H9 (cell line): ENCODE results near the gene ATP12A. TPM values are rescaled to one million over a fixed set of nuclear protein-coding genes. Genes with fewer than 3 reads are reported as not detected.

ENCODE experiments used
- DNase-seq: peaks from one replicate; pipeline ENCODE4 v3.0.0-alpha.2; 2017
- H2AFZ ChIP-seq: one replicate; pipeline ENCODE4 v1.6.1; 2013; ENCODE audit warnings: mild to moderate bottlenecking, low read length, control low read depth, moderate library complexity
- H2AK5ac ChIP-seq: 2 replicates; pipeline ENCODE4 v1.6.1; 2013; ENCODE audit warnings: low read length, control low read depth, mixed read lengths; ENCODE audit not compliant: insufficient read length
- H2BK120ac ChIP-seq: one replicate; pipeline ENCODE4 v1.6.1; 2013; ENCODE audit warnings: low read depth, mild to moderate bottlenecking, low read length, control low read depth, inconsistent platforms; ENCODE audit not compliant: poor library complexity, severe bottlenecking
- H2BK12ac ChIP-seq: 2 replicates; pipeline ENCODE4 v1.6.1; 2013; ENCODE audit warnings: low read length, control low read depth, mixed read lengths, low read depth; ENCODE audit not compliant: insufficient read length
- H2BK15ac ChIP-seq: 2 replicates; pipeline ENCODE4 v1.6.1; 2013; ENCODE audit warnings: low read depth, low read length, control low read depth
- H2BK20ac ChIP-seq: one replicate; pipeline ENCODE4 v1.6.1; 2013; ENCODE audit warnings: low read depth, mild to moderate bottlenecking, low read length, control low read depth, inconsistent platforms; ENCODE audit not compliant: poor library complexity, severe bottlenecking
- H2BK5ac ChIP-seq: 2 replicates; pipeline ENCODE4 v1.6.1; 2013; ENCODE audit warnings: low read length, control low read depth, mixed read lengths; ENCODE audit not compliant: insufficient read length
- H3K14ac ChIP-seq: 2 replicates; pipeline ENCODE4 v1.6.1; 2013; ENCODE audit warnings: low read length, control low read depth; ENCODE audit not compliant: insufficient read depth
- H3K18ac ChIP-seq: 2 replicates; pipeline ENCODE4 v1.6.1; 2013; ENCODE audit warnings: low read depth, mild to moderate bottlenecking, mixed read lengths, low read length, control low read depth; ENCODE audit not compliant: insufficient read length
- H3K23ac ChIP-seq: 2 replicates; pipeline ENCODE4 v1.6.1; 2013; ENCODE audit warnings: low read length, control low read depth, mixed read lengths, low read depth; ENCODE audit not compliant: insufficient read length
- H3K23me2 ChIP-seq: 2 replicates; pipeline ENCODE4 v1.6.1; 2013; ENCODE audit warnings: low read depth, mild to moderate bottlenecking, mixed read lengths, low read length, control low read depth; ENCODE audit not compliant: insufficient read length, poor library complexity, severe bottlenecking
- H3K27ac ChIP-seq: 2 replicates; pipeline ENCODE4 v1.5.1; 2013; ENCODE audit warnings: low read length, control low read depth, mixed read lengths, low read depth; ENCODE audit not compliant: insufficient read length
- H3K27me3 ChIP-seq: 2 replicates; pipeline ENCODE4 v1.6.1; 2013; ENCODE audit warnings: low read length, control low read depth, inconsistent platforms; ENCODE audit not compliant: insufficient read depth
- H3K4ac ChIP-seq: 2 replicates; pipeline ENCODE4 v1.6.1; 2013; ENCODE audit warnings: low read depth, mild to moderate bottlenecking, control low read depth, inconsistent platforms, low read length, moderate library complexity
- H3K4me1 ChIP-seq: 2 replicates; pipeline ENCODE4 v1.6.1; 2013; ENCODE audit warnings: low read length, control low read depth, inconsistent platforms; ENCODE audit not compliant: insufficient read depth
- H3K4me2 ChIP-seq: 2 replicates; pipeline ENCODE4 v1.6.1; 2013; ENCODE audit warnings: low read length, control low read depth, mixed read lengths; ENCODE audit not compliant: insufficient read length, insufficient read depth
- H3K56ac ChIP-seq: 2 replicates; pipeline ENCODE4 v1.6.1; 2013; ENCODE audit warnings: low read depth, mild to moderate bottlenecking, mixed read lengths, low read length, control low read depth; ENCODE audit not compliant: insufficient read length
- H3K79me1 ChIP-seq: 2 replicates; pipeline ENCODE4 v1.6.1; 2013; ENCODE audit warnings: low read depth, mild to moderate bottlenecking, moderate library complexity, low read length, control low read depth, inconsistent platforms; ENCODE audit not compliant: insufficient read depth, poor library complexity, severe bottlenecking
- H3K79me2 ChIP-seq: 2 replicates; pipeline ENCODE4 v1.6.1; 2013; ENCODE audit warnings: low read length, control low read depth, inconsistent platforms; ENCODE audit not compliant: insufficient read depth
- H3K9ac ChIP-seq: 2 replicates; pipeline ENCODE4 v1.6.1; 2013; ENCODE audit warnings: low read length, control low read depth, mixed read lengths; ENCODE audit not compliant: insufficient read length; ENCODE audit errors: extremely low read depth
- H3K9me3 ChIP-seq: one replicate; pipeline ENCODE4 v1.6.1; 2013; ENCODE audit warnings: low read depth, low read length, inconsistent platforms; ENCODE audit not compliant: control insufficient read depth
- H3T11ph ChIP-seq: one replicate; pipeline ENCODE4 v1.6.1; 2013; ENCODE audit warnings: mild to moderate bottlenecking, low read length, control low read depth, inconsistent platforms
- H4K20me1 ChIP-seq: one replicate; pipeline ENCODE4 v1.6.1; 2013; ENCODE audit not compliant: control insufficient read depth, insufficient read length, insufficient read depth
- H4K5ac ChIP-seq: 2 replicates; pipeline ENCODE4 v1.6.1; 2013; ENCODE audit warnings: low read depth, mild to moderate bottlenecking, mixed read lengths, low read length, control low read depth; ENCODE audit not compliant: insufficient read length
- H4K8ac ChIP-seq: replicated peaks from 2 replicates; pipeline ENCODE4 v1.6.1; 2013; ENCODE audit warnings: low read length, control low read depth, mixed read lengths, low read depth; ENCODE audit not compliant: insufficient read length
- H4K91ac ChIP-seq: 2 replicates; pipeline ENCODE4 v1.6.1; 2013; ENCODE audit warnings: low read depth, mild to moderate bottlenecking, moderate library complexity, mixed read lengths, low read length, control low read depth; ENCODE audit not compliant: insufficient read length
- H3K27ac Mint-ChIP-seq, 3 experiments: 2 replicates in 2 of 3; 3 replicates in 1 of 3; pipeline ENCODE4 v1.8.0; 2020 to 2021; ENCODE audit warnings: mixed read lengths in 3 of 3, mild to moderate bottlenecking in 1 of 3, moderate library complexity in 1 of 3
- H3K27me3 Mint-ChIP-seq: 2 replicates; pipeline ENCODE4 v1.8.0; 2021; ENCODE audit warnings: low read depth, mild to moderate bottlenecking, moderate library complexity, mixed read lengths
- H3K36me3 Mint-ChIP-seq, 3 experiments: 2 replicates in 2 of 3; 3 replicates in 1 of 3; pipeline ENCODE4 v1.8.0; 2020 to 2021; ENCODE audit warnings: low read depth in 3 of 3, mixed read lengths in 3 of 3; ENCODE audit not compliant: insufficient read depth in 1 of 3
- H3K4me1 Mint-ChIP-seq, 2 experiments: 2 replicates each; pipeline ENCODE4 v1.8.0; 2020; ENCODE audit warnings: mixed read lengths in 2 of 2
- H3K4me3 Mint-ChIP-seq, 2 experiments: 2 replicates in 1 of 2; 3 replicates in 1 of 2; pipeline ENCODE4 v1.8.0; 2020 to 2021; ENCODE audit warnings: mild to moderate bottlenecking in 2 of 2, mixed read lengths in 2 of 2, moderate library complexity in 1 of 2
- H3K9me3 Mint-ChIP-seq, 2 experiments: 2 replicates in 1 of 2; 3 replicates in 1 of 2; pipeline ENCODE4 v1.8.0; 2020; ENCODE audit warnings: mild to moderate bottlenecking in 2 of 2, mixed read lengths in 2 of 2, moderate library complexity in 1 of 2
- CTCF ChIP-seq: fragments of 200-600 bp; sonication (generic); conservative IDR thresholded peaks from 3 replicates; pipeline ENCODE4 v1.8.0; 2021; ENCODE audit warnings: antibody characterized with exemption, mild to moderate bottlenecking
- WGBS: extraction: QIAGEN DNeasy Blood & Tissue Kit; methylation state at CpG from one replicate; pipeline ENCODE4 v1.1.7; 2013; ENCODE audit warnings: missing lambda C conversion rate, low lambda C conversion rate, mixed read lengths; ENCODE audit not compliant: insufficient read length; ENCODE audit errors: extremely low coverage; 5-methylcytosine and 5-hydroxymethylcytosine counted together
- total RNA-seq: library from RNA; stranded (reverse); gene quantifications from 2 replicates; pipeline ENCODE4 v1.2.1, GENCODE V29; 2021

ATP12A gene
- total RNA-seq, 1 experiment from 2014 or later = 0.94 TPM

GRCh38 chr13:24694907-24695306, 14.7 kb downstream of the ATP12A start:
- Histone ChIP-seq H3K9ac (no peak overlapping the region), H3K23ac (no peak overlapping the region), H2BK15ac (no peak overlapping the region), H3K9me3 (no peaks in the 10 kb centered on the region), H4K5ac (peak overlapping the region; percentile 5), H3K27me3 (no peaks in the 10 kb centered on the region), H4K20me1 (no peaks in the 10 kb centered on the region), H3K56ac (no peak overlapping the region), H3K27ac (no peak overlapping the region), H2AFZ (no peak overlapping the region), H3K4me1 (no peaks in the 10 kb centered on the region), H2BK5ac (no peak overlapping the region), H2BK20ac (no peak overlapping the region), H3K14ac (no peak overlapping the region), H3K18ac (no peak overlapping the region), H2BK120ac (no peak overlapping the region), H3K4ac (no peak overlapping the region), H4K8ac (no peak overlapping the region), H4K91ac (no peak overlapping the region), H3T11ph (no peak overlapping the region), H2AK5ac (no peak overlapping the region), H3K23me2 (no peaks in the 10 kb centered on the region), H3K79me2 (no peaks in the 10 kb centered on the region), H3K4me2 (no peak overlapping the region), H3K79me1 (no peaks in the 10 kb centered on the region), H2BK12ac (no peak overlapping the region)
- Mint-ChIP-seq H3K36me3 (no peaks in the 10 kb centered on the region), H3K4me1 (peaks cover 5 to 6% of the 10 kb centered on the region in 2 experiments), H3K27ac (no peak overlapping the region), H3K27me3 (peaks cover 18% of the 10 kb centered on the region), H3K9me3 (no peaks in the 10 kb centered on the region), H3K4me3 (0 out of 5 replicates have a peak overlapping the region, but pooled peaks of 1 of the 2 experiments have one; percentile 27)
- WGBS = no CpG with 5 or more reads among the region's 12 CpGs
- DNase-seq = no peak
- TF ChIP-seq CTCF = no peak
